Measurements from ENCODE around the gene BPI. TPM values are rescaled to one million over a fixed set of nuclear protein-coding genes. Genes with fewer than 3 reads are reported as not detected.

The BPI gene
- total RNA-seq, 3 donors from 2014 or later, result not detected

DNA sequence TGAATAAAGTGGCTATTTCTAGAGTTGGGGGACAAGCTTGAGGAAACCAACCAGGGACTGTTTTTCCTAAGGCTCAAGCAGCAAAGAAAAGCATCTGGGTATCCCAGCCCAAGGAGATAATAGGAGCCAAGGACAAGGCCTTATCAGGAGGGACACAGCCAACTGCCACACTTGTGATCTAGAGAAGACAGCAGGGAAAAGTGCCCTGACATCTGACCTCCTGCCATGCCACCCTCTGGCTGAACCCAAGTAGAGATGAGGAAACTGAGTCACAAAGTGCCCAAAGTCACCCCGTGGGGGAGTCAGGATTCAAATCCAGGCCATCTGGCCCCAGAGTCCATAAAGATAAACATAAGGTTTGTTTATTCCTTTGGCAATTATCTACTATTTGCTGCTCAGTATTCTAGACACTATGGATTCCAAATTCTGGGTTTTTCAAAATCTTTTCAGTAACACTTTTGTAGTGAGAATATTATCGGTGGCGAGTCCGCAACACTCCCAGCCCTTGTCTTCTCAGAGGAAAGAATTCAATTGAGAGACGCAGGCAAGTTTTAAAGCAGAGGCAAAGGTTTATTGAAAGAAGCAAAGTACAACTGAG lies 38.9 kb downstream of the BPI start:
- Mint-ChIP-seq H3K27me3 (ENCODE audit: low read depth) (peaks cover 14% of the 10 kb centered on the region), H3K36me3 (ENCODE audit: insufficient read depth) (peaks cover 2% of the 10 kb centered on the region), H3K9me3 (peaks cover 5% of the 10 kb centered on the region), H3K4me3 (no peak overlapping the region), H3K4me1 (ENCODE audit: low read depth) (no peaks in the 10 kb centered on the region)
- DNase-seq (no peak), ATAC-seq (no peak)

DNA sequence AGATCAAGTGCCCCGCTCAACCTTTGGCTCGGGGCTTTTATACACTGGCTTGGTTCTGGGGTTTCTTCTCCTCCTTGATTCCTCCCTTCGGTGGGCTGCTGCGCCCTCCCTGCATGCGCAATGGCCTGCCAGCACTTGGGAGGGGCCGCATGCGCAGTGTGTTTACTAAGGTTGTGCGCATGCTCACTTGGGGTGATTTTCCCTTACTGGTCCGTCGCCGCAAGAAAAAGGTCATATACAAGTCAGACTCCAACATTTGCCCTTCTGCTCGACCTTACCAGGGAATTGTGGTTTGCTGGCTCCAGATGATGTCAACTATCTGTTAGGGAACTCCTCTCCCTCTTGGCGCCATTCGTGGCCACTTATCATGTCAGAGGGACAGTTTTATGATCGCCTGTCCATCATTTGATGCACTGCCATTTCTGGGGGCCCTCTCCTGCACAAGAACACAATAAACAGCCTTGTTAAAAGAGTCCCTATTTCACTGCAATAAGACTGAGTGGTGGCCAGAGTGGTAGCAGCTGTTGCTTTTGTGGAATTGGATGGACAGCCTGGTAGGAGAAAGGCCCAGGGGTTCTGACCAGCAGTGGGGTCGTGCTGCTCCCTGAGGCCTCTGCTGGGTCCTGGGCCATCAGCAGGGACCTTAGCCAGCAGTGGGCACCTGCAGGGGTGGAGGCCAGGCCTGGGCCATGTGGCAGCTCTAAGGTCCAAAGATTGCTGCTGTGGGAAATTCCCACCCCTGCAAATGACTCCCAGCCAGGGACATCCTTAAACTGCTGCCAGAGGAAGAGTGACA lies 39.6 kb downstream of the BPI start:
- Mint-ChIP-seq H3K27me3 (ENCODE audit: low read depth) (peaks cover 10% of the 10 kb centered on the region), H3K4me3 (no peak overlapping the region), H3K36me3 (ENCODE audit: insufficient read depth) (no peaks in the 10 kb centered on the region), H3K4me1 (ENCODE audit: low read depth) (no peaks in the 10 kb centered on the region), H3K9me3 (no peaks in the 10 kb centered on the region)
- ATAC-seq (no peak), DNase-seq (no peak)

DNA sequence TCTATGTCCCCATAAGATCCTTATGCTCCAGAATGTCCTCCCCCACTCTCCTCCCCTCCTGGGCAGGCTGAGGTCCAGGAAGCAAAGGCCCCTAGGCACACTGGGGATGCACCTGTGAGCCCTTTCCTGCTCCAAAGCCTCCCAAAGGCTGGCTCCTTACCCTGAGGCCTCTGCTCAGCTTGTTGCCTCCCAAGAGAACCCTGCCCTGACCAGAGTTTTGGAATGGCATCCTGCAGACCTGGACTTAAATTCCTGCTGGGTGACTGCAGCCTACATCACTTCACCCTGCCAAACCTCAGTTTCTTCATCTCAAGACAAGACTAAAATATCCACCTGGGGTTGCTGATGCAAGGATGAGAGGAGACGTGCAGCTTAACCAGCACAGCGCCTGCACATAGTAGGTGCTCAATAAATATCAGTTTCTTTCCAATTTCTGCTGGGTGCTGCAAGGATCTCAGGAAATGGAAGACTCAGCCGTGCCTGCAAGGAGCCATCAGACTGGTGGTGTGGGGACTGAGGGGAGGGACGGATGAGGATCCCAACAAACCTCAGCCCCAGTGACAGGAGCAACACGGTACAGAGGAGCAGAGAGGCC lies 40.2 kb downstream of the BPI start:
- Mint-ChIP-seq H3K9me3 (no peaks in the 10 kb centered on the region), H3K36me3 (ENCODE audit: insufficient read depth) (no peaks in the 10 kb centered on the region), H3K4me3 (no peak overlapping the region), H3K4me1 (ENCODE audit: low read depth) (no peaks in the 10 kb centered on the region), H3K27me3 (ENCODE audit: low read depth) (peaks cover 10% of the 10 kb centered on the region)
- ATAC-seq (no peak), DNase-seq (no peak)

DNA sequence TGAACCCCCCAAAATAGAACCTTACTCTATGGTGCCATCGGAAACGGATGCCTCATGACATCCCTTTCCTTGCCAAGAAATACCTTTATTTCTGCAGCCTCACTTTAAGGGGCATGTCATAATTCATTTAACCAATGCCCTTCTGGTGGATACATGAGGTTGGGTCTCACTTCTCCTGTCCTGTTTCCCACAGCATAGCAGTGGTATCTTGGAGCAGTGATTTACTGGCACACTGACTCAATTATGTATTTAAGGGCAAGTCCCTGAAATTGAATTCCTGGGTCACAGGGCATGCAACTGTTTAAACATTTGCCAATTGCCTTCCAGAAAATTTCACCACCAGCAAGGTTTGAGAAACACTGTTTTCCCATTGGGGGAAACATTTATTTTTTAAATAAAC lies 41.7 kb downstream of the BPI start:
- Mint-ChIP-seq H3K36me3 (ENCODE audit: insufficient read depth) (no peaks in the 10 kb centered on the region), H3K9me3 (no peaks in the 10 kb centered on the region), H3K27me3 (ENCODE audit: low read depth) (peaks cover 5% of the 10 kb centered on the region), H3K4me1 (ENCODE audit: low read depth) (no peaks in the 10 kb centered on the region), H3K4me3 (no peak overlapping the region)
- no peak for DNase-seq
- no peak for ATAC-seq

DNA sequence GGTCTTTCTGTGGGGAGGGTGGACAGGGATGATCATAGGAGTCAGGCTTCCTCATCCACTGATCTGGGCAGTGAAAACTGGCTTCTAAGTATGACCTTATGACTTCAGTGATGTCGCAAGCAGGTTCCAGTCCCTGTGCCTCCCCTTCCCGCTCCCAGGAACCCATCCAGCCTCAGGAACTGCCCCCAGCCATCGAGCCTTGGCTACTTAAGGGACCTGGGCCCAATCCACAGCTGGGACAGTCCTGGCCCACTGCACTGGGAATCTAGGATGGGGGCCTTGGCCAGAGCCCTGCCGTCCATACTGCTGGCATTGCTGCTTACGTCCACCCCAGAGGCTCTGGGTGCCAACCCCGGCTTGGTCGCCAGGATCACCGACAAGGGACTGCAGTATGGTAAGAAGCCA lies 42.3 kb downstream of the BPI start, which contains the start of gene LBP:
TSS of gene LBP (plus strand) at position 236 of the 405 bp plus-strand sequence. CDS start at position 271, 35 bp downstream.
- H3K27me3 Mint-ChIP-seq (ENCODE audit: low read depth), result peaks cover 5% of the 10 kb centered on the region
- no peak within 1 kb of the TSS for H3K4me3 Mint-ChIP-seq
- no peaks in the 10 kb centered on the region for H3K36me3 Mint-ChIP-seq (ENCODE audit: insufficient read depth)
- H3K4me1 Mint-ChIP-seq (ENCODE audit: low read depth), result no peaks in the 10 kb centered on the region
- no peak for DNase-seq
- ATAC-seq, result no peak
- no peaks in the 10 kb centered on the region for H3K9me3 Mint-ChIP-seq

DNA sequence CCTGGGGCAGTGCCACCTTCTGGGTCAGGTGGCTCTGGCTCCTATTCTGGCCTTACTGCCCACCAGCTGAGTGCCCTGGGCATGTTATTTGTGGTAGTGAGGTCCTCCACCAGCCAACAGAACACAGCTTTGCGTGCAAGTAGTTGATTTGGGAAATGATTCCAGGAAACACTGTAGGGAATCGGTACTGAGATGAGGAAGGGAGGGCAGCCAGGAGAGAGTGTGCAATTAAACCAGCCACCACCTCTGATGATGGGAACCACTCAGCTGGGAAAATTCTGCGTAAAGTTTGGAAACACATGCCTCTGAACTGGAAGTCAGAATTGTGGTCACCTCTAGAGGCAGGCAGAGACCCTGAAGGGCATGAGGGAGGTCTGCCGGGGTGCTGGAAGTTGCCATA lies 42.8 kb downstream of the BPI start:
- Mint-ChIP-seq H3K4me3 (no peak overlapping the region), H3K36me3 (ENCODE audit: insufficient read depth) (no peaks in the 10 kb centered on the region), H3K4me1 (ENCODE audit: low read depth) (no peaks in the 10 kb centered on the region), H3K9me3 (no peaks in the 10 kb centered on the region), H3K27me3 (ENCODE audit: low read depth) (peaks cover 5% of the 10 kb centered on the region)
- ATAC-seq (no peak), DNase-seq (no peak)

DNA sequence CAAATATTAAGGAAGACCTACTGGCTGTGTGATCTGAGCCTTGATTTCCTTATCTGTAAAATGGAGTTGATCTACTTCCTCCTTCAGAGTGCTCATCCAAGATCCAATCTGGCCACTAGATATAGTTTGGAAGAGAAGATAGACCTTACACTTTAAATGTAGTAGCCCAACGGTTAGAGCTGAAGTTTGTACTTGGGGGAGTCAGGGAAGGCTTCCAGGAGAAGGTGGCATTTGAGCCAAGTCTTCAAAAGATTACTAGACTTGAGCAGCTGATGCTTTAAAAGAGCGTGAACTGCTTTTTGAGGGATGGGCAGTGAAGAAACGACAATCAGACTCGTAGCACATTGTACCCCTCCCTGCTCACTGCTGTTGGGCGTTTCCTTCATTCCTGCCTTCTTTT lies 45.9 kb downstream of the BPI start:
- ATAC-seq (no peak), DNase-seq (no peak)
- H3K36me3 Mint-ChIP-seq (ENCODE audit: insufficient read depth), result no peaks in the 10 kb centered on the region
- peaks cover 2% of the 10 kb centered on the region for H3K27me3 Mint-ChIP-seq (ENCODE audit: low read depth)
- no peaks in the 10 kb centered on the region for H3K4me1 Mint-ChIP-seq (ENCODE audit: low read depth)
- H3K9me3 Mint-ChIP-seq, result no peaks in the 10 kb centered on the region
- no peak overlapping the region for H3K4me3 Mint-ChIP-seq

DNA sequence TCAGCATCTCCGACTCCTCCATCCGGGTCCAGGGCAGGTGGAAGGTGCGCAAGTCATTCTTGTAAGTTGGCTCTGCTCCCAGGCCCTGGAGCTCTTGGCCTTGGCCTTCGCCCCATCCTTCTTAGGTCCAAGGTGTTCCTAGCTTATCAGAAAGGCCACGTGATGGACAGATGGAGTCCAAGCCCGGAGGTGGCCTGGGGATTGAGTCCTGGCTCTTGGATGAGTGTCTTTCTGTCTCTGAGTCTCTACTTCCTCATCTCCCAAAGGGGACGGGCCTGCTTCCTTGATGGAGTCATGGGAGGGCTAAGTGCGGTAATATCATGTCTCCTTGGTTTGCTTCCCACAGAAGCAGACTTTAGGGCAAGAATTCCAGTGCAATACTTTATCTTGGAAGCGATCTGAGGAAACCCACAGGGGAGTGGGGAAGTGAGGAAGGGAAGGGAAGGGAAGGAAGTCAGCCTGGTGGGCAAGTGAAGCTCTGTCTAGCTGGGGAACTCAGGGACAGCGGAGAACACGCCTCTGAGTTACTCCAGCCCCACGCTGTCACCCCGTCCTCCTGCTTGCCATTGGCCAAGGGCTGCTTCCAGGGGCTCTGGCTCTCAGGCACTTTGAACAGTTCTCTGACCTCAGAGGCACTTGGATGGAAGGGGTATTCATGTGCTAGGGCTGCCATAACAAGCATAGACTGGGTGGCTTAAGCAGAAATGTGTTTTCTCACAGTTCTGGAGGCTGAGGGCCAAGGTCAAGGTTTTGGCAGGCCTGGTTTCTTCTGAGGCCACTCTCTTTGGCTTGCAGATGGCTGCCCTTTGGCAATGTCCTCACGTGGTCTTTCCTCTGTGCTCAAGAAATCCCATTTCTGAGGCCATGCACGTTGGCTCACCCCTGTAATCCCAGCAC lies 47.2 kb downstream of the BPI start:
- Mint-ChIP-seq H3K4me1 (ENCODE audit: low read depth) (no peaks in the 10 kb centered on the region), H3K9me3 (no peaks in the 10 kb centered on the region), H3K4me3 (no peak overlapping the region), H3K27me3 (ENCODE audit: low read depth) (peaks cover 2% of the 10 kb centered on the region), H3K36me3 (ENCODE audit: insufficient read depth) (no peaks in the 10 kb centered on the region)
- DNase-seq (no peak), ATAC-seq (no peak)

DNA sequence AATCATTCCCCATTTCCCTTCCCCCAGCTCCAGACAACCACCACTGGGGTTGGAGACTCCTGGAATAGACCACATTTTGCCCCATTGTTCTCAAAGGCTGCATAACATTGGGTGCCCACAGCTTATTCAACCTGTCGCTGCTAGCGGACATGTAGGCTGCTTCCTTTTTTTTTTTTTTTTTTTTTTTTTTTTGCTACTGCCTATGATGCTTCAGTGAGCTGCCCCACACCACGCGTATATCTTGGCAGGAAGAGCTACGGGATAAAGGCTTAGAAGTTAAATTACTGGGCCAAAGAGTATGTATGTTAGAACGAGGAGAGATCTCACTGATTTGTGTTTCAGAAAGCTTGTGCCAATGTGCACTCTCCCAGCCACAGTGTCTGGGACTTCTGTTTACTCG lies 49.4 kb downstream of the BPI start:
- Mint-ChIP-seq H3K36me3 (ENCODE audit: insufficient read depth) (no peaks in the 10 kb centered on the region), H3K4me3 (no peak overlapping the region), H3K27me3 (ENCODE audit: low read depth) (no peaks in the 10 kb centered on the region), H3K4me1 (ENCODE audit: low read depth) (no peaks in the 10 kb centered on the region), H3K9me3 (no peaks in the 10 kb centered on the region)
- DNase-seq, result no peak
- no peak for ATAC-seq

DNA sequence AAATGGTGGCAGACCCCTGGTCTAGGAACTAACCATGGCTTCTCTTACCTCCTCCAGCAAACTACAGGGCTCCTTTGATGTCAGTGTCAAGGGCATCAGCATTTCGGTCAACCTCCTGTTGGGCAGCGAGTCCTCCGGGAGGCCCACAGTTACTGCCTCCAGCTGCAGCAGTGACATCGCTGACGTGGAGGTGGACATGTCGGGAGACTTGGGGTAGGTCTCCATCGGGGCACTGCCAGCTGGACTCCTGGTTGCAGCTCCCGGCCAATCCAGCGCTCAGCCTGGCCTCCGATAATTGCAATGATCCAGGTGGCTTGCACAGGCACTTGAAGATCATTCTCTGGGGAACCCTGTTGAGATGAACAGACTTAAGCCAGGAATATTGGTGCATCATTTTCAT lies 50.3 kb downstream of the BPI start:
- Mint-ChIP-seq H3K36me3 (ENCODE audit: insufficient read depth) (no peaks in the 10 kb centered on the region), H3K4me3 (no peak overlapping the region), H3K4me1 (ENCODE audit: low read depth) (no peaks in the 10 kb centered on the region), H3K9me3 (no peaks in the 10 kb centered on the region), H3K27me3 (ENCODE audit: low read depth) (no peaks in the 10 kb centered on the region)
- DNase-seq (no peak), ATAC-seq (no peak)

DNA sequence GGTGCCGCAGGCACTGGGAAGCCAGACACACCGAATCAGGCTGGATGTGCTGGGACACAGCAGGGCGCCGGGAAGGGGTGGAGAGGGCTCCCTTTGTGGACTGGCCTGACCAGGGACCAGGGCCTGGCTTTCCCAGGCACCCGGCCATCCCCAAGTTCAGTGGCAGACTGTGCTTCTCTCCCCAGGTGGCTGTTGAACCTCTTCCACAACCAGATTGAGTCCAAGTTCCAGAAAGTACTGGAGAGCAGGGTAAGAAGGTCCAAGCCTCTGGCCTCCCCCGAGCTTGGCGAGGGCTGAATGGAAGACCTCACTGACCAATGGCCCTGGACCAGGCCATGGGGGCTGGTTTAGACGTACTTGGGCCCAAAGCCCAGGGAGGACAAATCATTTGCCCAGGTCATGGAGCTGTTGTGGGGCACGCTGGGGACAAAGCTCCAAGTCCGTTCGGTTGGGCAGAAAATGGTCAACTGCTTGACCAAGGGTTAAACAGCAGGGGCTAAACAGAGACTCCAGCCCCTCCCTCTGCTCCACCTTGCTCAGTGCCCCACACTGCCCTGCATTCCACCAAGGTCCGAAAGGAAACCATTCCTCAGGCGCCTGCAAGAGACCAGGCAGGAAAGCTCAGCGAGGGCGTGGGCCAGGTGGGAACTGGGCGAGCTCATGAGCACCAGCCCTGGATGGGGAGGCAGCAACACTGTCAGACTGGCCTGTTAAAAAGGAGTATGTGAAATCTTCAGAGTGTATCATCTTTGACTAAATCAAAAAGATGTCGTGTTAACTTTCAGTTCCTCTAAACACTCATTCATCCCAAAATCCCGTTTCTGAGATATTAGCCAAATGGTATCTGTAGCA lies 51.4 kb downstream of the BPI start:
- Mint-ChIP-seq H3K9me3 (no peaks in the 10 kb centered on the region), H3K36me3 (ENCODE audit: insufficient read depth) (no peaks in the 10 kb centered on the region), H3K27me3 (ENCODE audit: low read depth) (no peaks in the 10 kb centered on the region), H3K4me1 (ENCODE audit: low read depth) (no peaks in the 10 kb centered on the region), H3K4me3 (no peak overlapping the region)
- DNase-seq (no peak), ATAC-seq (no peak)

DNA sequence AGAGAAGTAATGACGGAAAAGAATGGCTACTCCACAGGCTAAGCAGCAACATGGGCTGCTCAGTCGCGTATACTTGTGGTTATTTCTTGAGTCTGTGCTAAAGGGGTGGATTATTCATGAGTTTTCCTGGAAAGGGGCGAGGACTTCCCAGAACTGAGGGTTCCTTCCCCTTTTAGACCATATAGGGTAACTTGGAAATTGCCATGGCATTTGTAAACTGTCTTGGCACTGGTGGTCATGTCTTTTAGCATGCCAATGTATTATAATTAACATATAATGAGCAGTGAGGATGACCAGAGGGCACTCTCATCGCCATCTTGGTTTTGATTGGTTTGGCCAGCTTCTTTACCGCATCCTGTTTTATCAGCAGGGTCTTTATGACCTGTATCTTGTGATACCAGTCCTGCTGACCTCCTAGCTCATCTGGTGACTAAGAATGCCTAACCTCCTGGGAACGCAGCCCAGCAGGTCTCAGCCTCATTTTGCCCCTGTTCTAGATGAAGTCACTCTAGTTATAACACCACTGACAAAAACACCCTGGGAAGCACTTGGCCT lies 53.8 kb downstream of the BPI start:
- no peaks in the 10 kb centered on the region for H3K9me3 Mint-ChIP-seq
- no peak for DNase-seq
- no peaks in the 10 kb centered on the region for H3K27me3 Mint-ChIP-seq (ENCODE audit: low read depth)
- ATAC-seq, result no peak
- no peak overlapping the region for H3K4me3 Mint-ChIP-seq
- no peaks in the 10 kb centered on the region for H3K4me1 Mint-ChIP-seq (ENCODE audit: low read depth)
- no peaks in the 10 kb centered on the region for H3K36me3 Mint-ChIP-seq (ENCODE audit: insufficient read depth)

DNA sequence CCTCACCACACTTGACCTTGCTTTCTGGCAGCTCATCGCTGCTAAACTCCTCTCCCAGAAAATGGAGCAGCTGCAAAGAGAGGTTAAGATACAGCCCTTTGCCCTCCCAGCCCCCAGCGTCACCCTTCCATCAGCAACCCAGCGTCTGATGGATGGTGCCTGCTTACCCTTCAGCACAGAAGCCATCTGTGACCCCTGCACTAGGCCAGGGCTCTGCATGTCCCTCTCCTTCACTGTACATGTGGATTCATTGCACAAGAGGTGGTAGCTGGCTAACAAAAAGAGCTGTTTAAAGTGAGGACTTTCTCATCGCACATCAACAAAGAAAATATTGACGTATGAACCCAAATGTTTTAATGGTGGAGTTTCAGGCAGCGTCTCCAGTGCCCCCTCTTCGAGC lies 54.6 kb downstream of the BPI start:
- Mint-ChIP-seq H3K4me3 (no peak overlapping the region), H3K36me3 (ENCODE audit: insufficient read depth) (no peaks in the 10 kb centered on the region), H3K4me1 (ENCODE audit: low read depth) (no peaks in the 10 kb centered on the region), H3K27me3 (ENCODE audit: low read depth) (peaks cover 1% of the 10 kb centered on the region), H3K9me3 (no peaks in the 10 kb centered on the region)
- no peak for DNase-seq
- no peak for ATAC-seq

Data from activated T-cell treated with anti-CD3 and anti-CD28 coated beads, Interleukin-2, amount 50 U/mL, for 4 hours (primary cell).